PC-9 (cell line): ENCODE results near the gene F7. TPM values are rescaled to one million over a fixed set of nuclear protein-coding genes. Genes with fewer than 3 reads are reported as not detected.

Source experiments
- BruUV-seq: library from RNA; stranded (reverse); fragments of 400-500 nt; replicated peaks from 2 replicates; lab custom pipeline; 2021; lab: Mats Ljungman, UMichigan
- CTCF ChIA-PET: fragments of 300-600 bp; sonication (Branson Sonifier 250); formaldehyde crosslinking; loops from one replicate; lab custom pipeline; 2022; ENCODE audit warnings: antibody characterized with exemption; lab: Charles Lee
- POLR2A ChIA-PET: fragments of 300-600 bp; sonication (Branson Sonifier 250); formaldehyde crosslinking; loops from one replicate; lab custom pipeline; 2022; ENCODE audit warnings: antibody characterized with exemption; ENCODE audit not compliant: unreplicated experiment; lab: Charles Lee
- DNase-seq, 2 experiments: peaks; one replicate each; pipeline versions ENCODE4 v3.0.0 to v3.0.0-alpha.2; 2015 to 2022; ENCODE audit warnings: mixed read lengths in 1 of 2
- H2AFZ ChIP-seq: fragments of 200-600 bp; sonication (generic); 2 replicates; pipeline ENCODE4 v1.8.1; 2017; ENCODE audit warnings: antibody characterized with exemption
- H3F3A ChIP-seq: fragments of 200-600 bp; sonication (generic); 2 replicates; pipeline ENCODE4 v1.8.1; 2017; ENCODE audit warnings: antibody characterized with exemption, mild to moderate bottlenecking, low read depth; ENCODE audit not compliant: insufficient read depth
- H3K27ac ChIP-seq: fragments of 200-600 bp; sonication (generic); 2 replicates; pipeline ENCODE4 v1.6.1; 2016; ENCODE audit warnings: mixed run types
- H3K27me3 ChIP-seq: fragments of 200-600 bp; sonication (generic); 2 replicates; pipeline ENCODE4 v1.6.1; 2016; ENCODE audit warnings: low read depth, mixed run types; ENCODE audit not compliant: insufficient read depth
- H3K36me3 ChIP-seq: fragments of 200-600 bp; sonication (generic); 2 replicates; pipeline ENCODE4 v1.6.1; 2016; ENCODE audit warnings: low read depth, mixed run types
- H3K4me1 ChIP-seq: fragments of 200-600 bp; sonication (generic); replicated peaks from 2 replicates; pipeline ENCODE4 v1.6.1; 2016; ENCODE audit warnings: mixed run types; ENCODE audit not compliant: insufficient read depth
- H3K4me2 ChIP-seq: fragments of 200-600 bp; sonication (generic); 2 replicates; pipeline ENCODE4 v1.6.1; 2017; ENCODE audit warnings: mixed run types
- H3K4me3 ChIP-seq: fragments of 200-600 bp; sonication (generic); 2 replicates; pipeline ENCODE4 v1.6.1; 2016; ENCODE audit warnings: mixed run types
- H3K79me2 ChIP-seq: fragments of 200-600 bp; sonication (generic); 2 replicates; pipeline ENCODE4 v1.6.1; 2017; ENCODE audit warnings: low read depth, mixed run types
- H3K9me2 ChIP-seq: fragments of 200-600 bp; sonication (generic); 2 replicates; pipeline ENCODE4 v1.8.1; 2017; ENCODE audit warnings: mild to moderate bottlenecking; ENCODE audit not compliant: insufficient read depth
- H3K9me3 ChIP-seq: fragments of 200-600 bp; sonication (generic); 2 replicates; pipeline ENCODE4 v1.8.1; 2016; ENCODE audit warnings: low read depth; ENCODE audit not compliant: insufficient read depth
- H4K20me1 ChIP-seq: fragments of 200-600 bp; sonication (generic); 2 replicates; pipeline ENCODE4 v1.8.1; 2017; ENCODE audit not compliant: insufficient read depth
- CTCF ChIP-seq: fragments of 200-600 bp; sonication (generic); conservative IDR thresholded peaks from 2 replicates; pipeline ENCODE4 v1.6.1; 2017; ENCODE audit warnings: mixed run types, antibody characterized with exemption, mild to moderate bottlenecking, moderate library complexity
- EZH2 ChIP-seq: fragments of 200-600 bp; sonication (generic); IDR thresholded peaks from 2 replicates; pipeline ENCODE4 v1.8.0; 2017; ENCODE audit warnings: antibody characterized with exemption, low read depth
- intact Hi-C: fragments of 100-400 bp; cut with micrococcal nuclease; formaldehyde crosslinking; loops from one replicate; pipeline ENCODE4 v1.10.0; 2022; ENCODE audit not compliant: unreplicated experiment
- total RNA-seq: library from RNA; stranded (reverse); gene quantifications from 2 replicates; pipeline ENCODE4 v1.2.3, GENCODE V29; 2021

Gene F7
- total RNA-seq, 1 experiment from 2014 or later = not detected

GRCh38 chr13:113151745-113152690 is 46.4 kb downstream of the F7 start:
- H4K20me1 ChIP-seq = no peaks in the 10 kb centered on the region
- H3K9me2 ChIP-seq = no peaks in the 10 kb centered on the region
- H3K27me3 ChIP-seq = peaks cover 35% of the 10 kb centered on the region
- TF ChIP-seq EZH2 = no peak
- TF ChIP-seq CTCF = no peak
- no peak overlapping the region; the same call in 1 of the 2 replicates for H2AFZ ChIP-seq
- H3K4me2 ChIP-seq = no peak overlapping the region
- no peak overlapping the region for H3K4me3 ChIP-seq
- H3K9me3 ChIP-seq = no peaks in the 10 kb centered on the region
- no peak overlapping the region for H3K27ac ChIP-seq
- H3K79me2 ChIP-seq = no peaks in the 10 kb centered on the region
- no peak for DNase-seq
- no TSS peak for BruUV-seq
- ChIA-PET CTCF (interaction anchor here (0.6 kb wide), 1 partner anchor 116 kb away, joined by 3 read pairs; no protein-coding TSS in a partner anchor), POLR2A (no interaction called here)
- H3K4me1 ChIP-seq = peaks cover 6% of the 10 kb centered on the region; the same call in 1 of the 2 replicates
- peaks cover 8% of the 10 kb centered on the region; the same call in 1 of the 2 replicates for H3F3A ChIP-seq
- no peaks in the 10 kb centered on the region for H3K36me3 ChIP-seq
- intact Hi-C loops = no loop called here

- no peak overlapping the region for H3K4me2 ChIP-seq
- CTCF ChIA-PET = no interaction called here
Measured at GRCh38 chr13:113152691-113152983, 47.0 kb downstream of the F7 start.

More at GRCh38 chr13:113152691-113152983, 47.0 kb downstream of the F7 start:
- Histone ChIP-seq H4K20me1 (no peaks in the 10 kb centered on the region), H3F3A (peaks cover 8% of the 10 kb centered on the region; the same call in 1 of the 2 replicates), H3K79me2 (no peaks in the 10 kb centered on the region), H3K4me1 (peaks cover 6% of the 10 kb centered on the region; the same call in 1 of the 2 replicates), H3K4me3 (no peak overlapping the region), H3K9me3 (no peaks in the 10 kb centered on the region), H2AFZ (no peak overlapping the region), H3K9me2 (no peaks in the 10 kb centered on the region), H3K27me3 (peaks cover 33% of the 10 kb centered on the region), H3K27ac (no peak overlapping the region), H3K36me3 (no peaks in the 10 kb centered on the region)
- POLR2A ChIA-PET = no interaction called here
- TF ChIP-seq EZH2 = no peak
- TF ChIP-seq CTCF = no peak
- no peak for DNase-seq
- BruUV-seq = no TSS peak
- intact Hi-C loops = no loop called here
